ENCODE results near the gene SMARCD2.

- TF ChIP-seq CTCF (conservative IDR thresholded peaks at IDR 0.05) = no peak
- no peak for TF ChIP-seq EZH2 (IDR thresholded peaks at IDR 0.05; ENCODE audit: low read depth)
Measured at GRCh38 chr17:63832455-63832854, 10.0 kb downstream of the SMARCD2 start.
